WTC11 (cell line): ENCODE results near the gene WWP2. TPM values are rescaled to one million over a fixed set of nuclear protein-coding genes. Genes with fewer than 3 reads are reported as not detected.

Experiments used
- ATAC-seq: fragments of 200-7000 bp; cut with Tn5 transposase; 2 replicates; pipeline ENCODE4 v1.10.0; 2021; ENCODE audit warnings: mild to moderate bottlenecking, moderate library complexity
- CTCF ChIA-PET: fragments of 300-600 bp; sonication (Branson Sonifier 250); formaldehyde crosslinking; loops from one replicate; lab custom pipeline; 2021; ENCODE audit warnings: antibody characterized with exemption; lab: Charles Lee
- POLR2A ChIA-PET: fragments of 350-600 bp; sonication (Branson Sonifier 250); formaldehyde crosslinking; loops from one replicate; lab custom pipeline; 2021; ENCODE audit warnings: antibody characterized with exemption; lab: Charles Lee
- DNase-seq: peaks from one replicate; pipeline ENCODE4 v3.0.0; 2021; ENCODE audit warnings: low spot score
- H3K27ac Mint-ChIP-seq: 2 replicates; pipeline ENCODE4 v1.8.0; 2021; ENCODE audit warnings: mixed read lengths
- H3K27me3 Mint-ChIP-seq: 2 replicates; pipeline ENCODE4 v1.8.0; 2021; ENCODE audit warnings: low read depth, mild to moderate bottlenecking, moderate library complexity, mixed read lengths
- H3K36me3 Mint-ChIP-seq: 2 replicates; pipeline ENCODE4 v1.8.0; 2021; ENCODE audit warnings: mixed read lengths
- H3K4me1 Mint-ChIP-seq: 2 replicates; pipeline ENCODE4 v1.8.0; 2022; ENCODE audit warnings: mixed read lengths
- H3K4me3 Mint-ChIP-seq: 2 replicates; pipeline ENCODE4 v1.8.0; 2021; ENCODE audit warnings: mild to moderate bottlenecking, moderate library complexity, mixed read lengths
- H3K9me3 Mint-ChIP-seq: 2 replicates; pipeline ENCODE4 v1.8.0; 2021; ENCODE audit warnings: mixed read lengths
- ATF1 ChIP-seq: sonication (generic); formaldehyde crosslinking; IDR thresholded peaks from 2 replicates; pipeline ENCODE4 v1.8.1; 2023; ENCODE audit warnings: mild to moderate bottlenecking, moderate library complexity, missing genetic modification reagents
- FOXK1 ChIP-seq: sonication (generic); formaldehyde crosslinking; IDR thresholded peaks from 2 replicates; pipeline ENCODE4 v1.8.0; 2022; ENCODE audit warnings: mild to moderate bottlenecking, moderate library complexity, missing genetic modification reagents
- NFE2L1 ChIP-seq: sonication (generic); formaldehyde crosslinking; IDR thresholded peaks from 2 replicates; pipeline ENCODE4 v1.8.1; 2023; ENCODE audit warnings: missing genetic modification reagents
- NFYB ChIP-seq: sonication (generic); formaldehyde crosslinking; conservative IDR thresholded peaks from 2 replicates; pipeline ENCODE4 v1.8.0; 2022; ENCODE audit warnings: low read depth, missing genetic modification reagents
- NR1H2 ChIP-seq: sonication (generic); formaldehyde crosslinking; IDR thresholded peaks from 2 replicates; pipeline ENCODE4 v1.9.0; 2021; ENCODE audit warnings: mild to moderate bottlenecking, moderate library complexity, missing genetic modification reagents
- SP1 ChIP-seq: sonication (generic); formaldehyde crosslinking; conservative IDR thresholded peaks from 2 replicates; pipeline ENCODE4 v1.8.1; 2022; ENCODE audit warnings: missing genetic modification reagents
- TEAD1 ChIP-seq: sonication (generic); formaldehyde crosslinking; IDR thresholded peaks from 2 replicates; pipeline ENCODE4 v1.8.0; 2022; ENCODE audit warnings: mild to moderate bottlenecking, missing genetic modification reagents
- ZNF232 ChIP-seq: sonication (generic); formaldehyde crosslinking; IDR thresholded peaks from 2 replicates; pipeline ENCODE4 v1.8.0; 2022; ENCODE audit warnings: mild to moderate bottlenecking, missing genetic modification reagents
- total RNA-seq: library from RNA; stranded (reverse); gene quantifications from 3 replicates; pipeline ENCODE4 v1.2.3, GENCODE V29; 2021
- TF ChIP-seq, protein P1 (sequence below): sonication (generic); formaldehyde crosslinking; IDR thresholded peaks from 2 replicates; pipeline ENCODE4 v1.8.1; 2022; ENCODE audit warnings: missing genetic modification reagents, borderline replicate concordance
- TF ChIP-seq, protein P2 (sequence below): fragments of 250-450 bp; sonication (Bioruptor Pico); IDR thresholded peaks from 2 replicates; pipeline ENCODE4 v1.9.0; 2021; ENCODE audit warnings: mild to moderate bottlenecking
- TF ChIP-seq, protein P3 (sequence below): fragments of 250-450 bp; sonication (Bioruptor Pico); IDR thresholded peaks from 2 replicates; pipeline ENCODE4 v1.9.0; 2021; ENCODE audit warnings: mild to moderate bottlenecking
- TF ChIP-seq, protein P4 (sequence below): fragments of 250-450 bp; sonication (Bioruptor Pico); IDR thresholded peaks from 2 replicates; pipeline ENCODE4 v1.8.0; 2021; ENCODE audit warnings: mild to moderate bottlenecking
- TF ChIP-seq, protein P5 (sequence below): sonication (generic); formaldehyde crosslinking; IDR thresholded peaks from 2 replicates; pipeline ENCODE4 v1.8.0; 2022; ENCODE audit warnings: missing genetic modification reagents
- TF ChIP-seq, protein P6 (sequence below): sonication (generic); formaldehyde crosslinking; IDR thresholded peaks from 2 replicates; pipeline ENCODE4 v1.8.1; 2023; ENCODE audit warnings: mild to moderate bottlenecking, missing genetic modification reagents
- TF ChIP-seq, protein P7 (sequence below): fragments of 200-600 bp; IDR thresholded peaks from 2 replicates; pipeline ENCODE4 v1.8.0; 2022; ENCODE audit warnings: antibody characterized with exemption
- TF ChIP-seq, protein P8 (sequence below): sonication (generic); formaldehyde crosslinking; IDR thresholded peaks from 2 replicates; pipeline ENCODE4 v1.8.0; 2023; ENCODE audit warnings: missing genetic modification reagents
- TF ChIP-seq, protein P9 (sequence below): sonication (generic); formaldehyde crosslinking; conservative IDR thresholded peaks from 2 replicates; pipeline ENCODE4 v1.8.1; 2022; ENCODE audit warnings: mild to moderate bottlenecking, missing genetic modification reagents

WWP2 gene
- total RNA-seq, 1 experiment from 2014 or later: 39.1 TPM

DNA sequence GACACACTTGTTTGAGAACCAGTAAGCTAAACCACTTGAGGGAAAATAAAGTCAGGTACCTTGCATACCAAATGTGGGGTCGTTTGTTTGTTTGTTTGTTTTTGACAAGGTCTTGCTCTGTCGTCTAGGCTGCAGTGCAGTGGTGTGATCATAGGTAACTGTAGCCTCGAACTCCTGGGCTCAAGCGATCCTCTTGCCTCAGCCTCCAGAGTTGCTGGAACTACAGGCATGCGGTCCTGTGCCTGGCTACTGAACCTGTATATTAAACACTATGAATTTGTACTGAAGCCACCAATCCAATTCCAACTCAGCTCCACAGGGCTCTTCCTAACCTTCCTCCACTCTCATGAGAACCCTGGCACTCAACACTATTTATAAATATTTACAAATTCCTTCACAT is 51.9 kb downstream of the WWP2 start (continued):
- TF ChIP-seq, protein P1, sequence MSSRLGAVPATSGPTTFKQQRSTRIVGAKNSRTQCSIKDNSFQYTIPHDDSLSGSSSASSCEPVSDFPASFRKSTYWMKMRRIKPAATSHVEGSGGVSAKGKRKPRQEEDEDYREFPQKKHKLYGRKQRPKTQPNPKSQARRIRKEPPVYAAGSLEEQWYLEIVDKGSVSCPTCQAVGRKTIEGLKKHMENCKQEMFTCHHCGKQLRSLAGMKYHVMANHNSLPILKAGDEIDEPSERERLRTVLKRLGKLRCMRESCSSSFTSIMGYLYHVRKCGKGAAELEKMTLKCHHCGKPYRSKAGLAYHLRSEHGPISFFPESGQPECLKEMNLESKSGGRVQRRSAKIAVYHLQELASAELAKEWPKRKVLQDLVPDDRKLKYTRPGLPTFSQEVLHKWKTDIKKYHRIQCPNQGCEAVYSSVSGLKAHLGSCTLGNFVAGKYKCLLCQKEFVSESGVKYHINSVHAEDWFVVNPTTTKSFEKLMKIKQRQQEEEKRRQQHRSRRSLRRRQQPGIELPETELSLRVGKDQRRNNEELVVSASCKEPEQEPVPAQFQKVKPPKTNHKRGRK (CRISPR knock-in tag): no peak
- TF ChIP-seq, protein P2, sequence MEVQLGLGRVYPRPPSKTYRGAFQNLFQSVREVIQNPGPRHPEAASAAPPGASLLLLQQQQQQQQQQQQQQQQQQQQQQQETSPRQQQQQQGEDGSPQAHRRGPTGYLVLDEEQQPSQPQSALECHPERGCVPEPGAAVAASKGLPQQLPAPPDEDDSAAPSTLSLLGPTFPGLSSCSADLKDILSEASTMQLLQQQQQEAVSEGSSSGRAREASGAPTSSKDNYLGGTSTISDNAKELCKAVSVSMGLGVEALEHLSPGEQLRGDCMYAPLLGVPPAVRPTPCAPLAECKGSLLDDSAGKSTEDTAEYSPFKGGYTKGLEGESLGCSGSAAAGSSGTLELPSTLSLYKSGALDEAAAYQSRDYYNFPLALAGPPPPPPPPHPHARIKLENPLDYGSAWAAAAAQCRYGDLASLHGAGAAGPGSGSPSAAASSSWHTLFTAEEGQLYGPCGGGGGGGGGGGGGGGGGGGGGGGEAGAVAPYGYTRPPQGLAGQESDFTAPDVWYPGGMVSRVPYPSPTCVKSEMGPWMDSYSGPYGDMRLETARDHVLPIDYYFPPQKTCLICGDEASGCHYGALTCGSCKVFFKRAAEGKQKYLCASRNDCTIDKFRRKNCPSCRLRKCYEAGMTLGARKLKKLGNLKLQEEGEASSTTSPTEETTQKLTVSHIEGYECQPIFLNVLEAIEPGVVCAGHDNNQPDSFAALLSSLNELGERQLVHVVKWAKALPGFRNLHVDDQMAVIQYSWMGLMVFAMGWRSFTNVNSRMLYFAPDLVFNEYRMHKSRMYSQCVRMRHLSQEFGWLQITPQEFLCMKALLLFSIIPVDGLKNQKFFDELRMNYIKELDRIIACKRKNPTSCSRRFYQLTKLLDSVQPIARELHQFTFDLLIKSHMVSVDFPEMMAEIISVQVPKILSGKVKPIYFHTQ (CRISPR knock-in tag): no peak
- TF ChIP-seq NFE2L1 (CRISPR knock-in tag) (no peak), ZNF232 (CRISPR knock-in tag) (no peak), FOXK1 (no peak), NR1H2 (no peak), ATF1 (CRISPR knock-in tag) (no peak), SP1 (no peak)
- TF ChIP-seq, protein P3, sequence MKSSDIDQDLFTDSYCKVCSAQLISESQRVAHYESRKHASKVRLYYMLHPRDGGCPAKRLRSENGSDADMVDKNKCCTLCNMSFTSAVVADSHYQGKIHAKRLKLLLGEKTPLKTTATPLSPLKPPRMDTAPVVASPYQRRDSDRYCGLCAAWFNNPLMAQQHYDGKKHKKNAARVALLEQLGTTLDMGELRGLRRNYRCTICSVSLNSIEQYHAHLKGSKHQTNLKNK (CRISPR knock-in tag): no peak
- TF ChIP-seq, protein P4, sequence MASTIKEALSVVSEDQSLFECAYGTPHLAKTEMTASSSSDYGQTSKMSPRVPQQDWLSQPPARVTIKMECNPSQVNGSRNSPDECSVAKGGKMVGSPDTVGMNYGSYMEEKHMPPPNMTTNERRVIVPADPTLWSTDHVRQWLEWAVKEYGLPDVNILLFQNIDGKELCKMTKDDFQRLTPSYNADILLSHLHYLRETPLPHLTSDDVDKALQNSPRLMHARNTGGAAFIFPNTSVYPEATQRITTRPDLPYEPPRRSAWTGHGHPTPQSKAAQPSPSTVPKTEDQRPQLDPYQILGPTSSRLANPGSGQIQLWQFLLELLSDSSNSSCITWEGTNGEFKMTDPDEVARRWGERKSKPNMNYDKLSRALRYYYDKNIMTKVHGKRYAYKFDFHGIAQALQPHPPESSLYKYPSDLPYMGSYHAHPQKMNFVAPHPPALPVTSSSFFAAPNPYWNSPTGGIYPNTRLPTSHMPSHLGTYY (CRISPR knock-in tag): no peak
- TF ChIP-seq, protein P5, sequence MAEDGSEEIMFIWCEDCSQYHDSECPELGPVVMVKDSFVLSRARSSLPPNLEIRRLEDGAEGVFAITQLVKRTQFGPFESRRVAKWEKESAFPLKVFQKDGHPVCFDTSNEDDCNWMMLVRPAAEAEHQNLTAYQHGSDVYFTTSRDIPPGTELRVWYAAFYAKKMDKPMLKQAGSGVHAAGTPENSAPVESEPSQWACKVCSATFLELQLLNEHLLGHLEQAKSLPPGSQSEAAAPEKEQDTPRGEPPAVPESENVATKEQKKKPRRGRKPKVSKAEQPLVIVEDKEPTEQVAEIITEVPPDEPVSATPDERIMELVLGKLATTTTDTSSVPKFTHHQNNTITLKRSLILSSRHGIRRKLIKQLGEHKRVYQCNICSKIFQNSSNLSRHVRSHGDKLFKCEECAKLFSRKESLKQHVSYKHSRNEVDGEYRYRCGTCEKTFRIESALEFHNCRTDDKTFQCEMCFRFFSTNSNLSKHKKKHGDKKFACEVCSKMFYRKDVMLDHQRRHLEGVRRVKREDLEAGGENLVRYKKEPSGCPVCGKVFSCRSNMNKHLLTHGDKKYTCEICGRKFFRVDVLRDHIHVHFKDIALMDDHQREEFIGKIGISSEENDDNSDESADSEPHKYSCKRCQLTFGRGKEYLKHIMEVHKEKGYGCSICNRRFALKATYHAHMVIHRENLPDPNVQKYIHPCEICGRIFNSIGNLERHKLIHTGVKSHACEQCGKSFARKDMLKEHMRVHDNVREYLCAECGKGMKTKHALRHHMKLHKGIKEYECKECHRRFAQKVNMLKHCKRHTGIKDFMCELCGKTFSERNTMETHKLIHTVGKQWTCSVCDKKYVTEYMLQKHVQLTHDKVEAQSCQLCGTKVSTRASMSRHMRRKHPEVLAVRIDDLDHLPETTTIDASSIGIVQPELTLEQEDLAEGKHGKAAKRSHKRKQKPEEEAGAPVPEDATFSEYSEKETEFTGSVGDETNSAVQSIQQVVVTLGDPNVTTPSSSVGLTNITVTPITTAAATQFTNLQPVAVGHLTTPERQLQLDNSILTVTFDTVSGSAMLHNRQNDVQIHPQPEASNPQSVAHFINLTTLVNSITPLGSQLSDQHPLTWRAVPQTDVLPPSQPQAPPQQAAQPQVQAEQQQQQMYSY (CRISPR knock-in tag): no peak

DNA sequence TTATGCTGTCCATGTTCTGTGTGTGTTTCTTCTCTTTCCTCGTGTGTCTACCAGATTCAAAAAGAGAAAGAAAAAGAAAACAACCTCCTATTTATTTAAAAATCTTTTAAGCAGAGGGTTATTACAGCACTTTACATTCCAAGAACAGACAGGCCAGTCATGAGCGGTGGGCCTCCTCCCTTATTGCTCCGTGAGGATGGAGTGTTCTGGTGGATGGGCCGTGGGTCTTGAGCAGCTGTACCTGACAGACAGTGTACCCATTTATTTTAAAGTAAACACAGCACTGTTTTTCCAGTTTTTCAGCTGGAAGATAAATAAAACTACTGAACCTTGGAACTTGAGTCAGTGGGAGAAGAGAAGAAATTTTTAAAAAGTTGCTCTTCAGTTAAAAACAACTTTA is 52.4 kb downstream of the WWP2 start:
- H3K36me3 Mint-ChIP-seq: peaks cover 20% of the 10 kb centered on the region
- ATAC-seq: no peak
- peaks cover 11% of the 10 kb centered on the region for H3K4me1 Mint-ChIP-seq
- peaks cover 8% of the 10 kb centered on the region; the same call in 1 of the 2 replicates for H3K9me3 Mint-ChIP-seq
- ChIA-PET CTCF (interaction anchor here (1.5 kb wide), 1 partner anchor 17 kb away, joined by 3 read pairs; no protein-coding TSS in a partner anchor), POLR2A (no interaction called here)
- H3K27ac Mint-ChIP-seq: no peak overlapping the region
- no peak overlapping the region for H3K4me3 Mint-ChIP-seq
- DNase-seq: no peak
- no peaks in the 10 kb centered on the region for H3K27me3 Mint-ChIP-seq
- TF ChIP-seq, protein P6, sequence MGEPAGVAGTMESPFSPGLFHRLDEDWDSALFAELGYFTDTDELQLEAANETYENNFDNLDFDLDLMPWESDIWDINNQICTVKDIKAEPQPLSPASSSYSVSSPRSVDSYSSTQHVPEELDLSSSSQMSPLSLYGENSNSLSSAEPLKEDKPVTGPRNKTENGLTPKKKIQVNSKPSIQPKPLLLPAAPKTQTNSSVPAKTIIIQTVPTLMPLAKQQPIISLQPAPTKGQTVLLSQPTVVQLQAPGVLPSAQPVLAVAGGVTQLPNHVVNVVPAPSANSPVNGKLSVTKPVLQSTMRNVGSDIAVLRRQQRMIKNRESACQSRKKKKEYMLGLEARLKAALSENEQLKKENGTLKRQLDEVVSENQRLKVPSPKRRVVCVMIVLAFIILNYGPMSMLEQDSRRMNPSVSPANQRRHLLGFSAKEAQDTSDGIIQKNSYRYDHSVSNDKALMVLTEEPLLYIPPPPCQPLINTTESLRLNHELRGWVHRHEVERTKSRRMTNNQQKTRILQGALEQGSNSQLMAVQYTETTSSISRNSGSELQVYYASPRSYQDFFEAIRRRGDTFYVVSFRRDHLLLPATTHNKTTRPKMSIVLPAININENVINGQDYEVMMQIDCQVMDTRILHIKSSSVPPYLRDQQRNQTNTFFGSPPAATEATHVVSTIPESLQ (CRISPR knock-in tag): no peak
- TF ChIP-seq TEAD1 (CRISPR knock-in tag): no peak
- TF ChIP-seq, protein P2 (CRISPR knock-in tag): no peak
- TF ChIP-seq, protein P7, sequence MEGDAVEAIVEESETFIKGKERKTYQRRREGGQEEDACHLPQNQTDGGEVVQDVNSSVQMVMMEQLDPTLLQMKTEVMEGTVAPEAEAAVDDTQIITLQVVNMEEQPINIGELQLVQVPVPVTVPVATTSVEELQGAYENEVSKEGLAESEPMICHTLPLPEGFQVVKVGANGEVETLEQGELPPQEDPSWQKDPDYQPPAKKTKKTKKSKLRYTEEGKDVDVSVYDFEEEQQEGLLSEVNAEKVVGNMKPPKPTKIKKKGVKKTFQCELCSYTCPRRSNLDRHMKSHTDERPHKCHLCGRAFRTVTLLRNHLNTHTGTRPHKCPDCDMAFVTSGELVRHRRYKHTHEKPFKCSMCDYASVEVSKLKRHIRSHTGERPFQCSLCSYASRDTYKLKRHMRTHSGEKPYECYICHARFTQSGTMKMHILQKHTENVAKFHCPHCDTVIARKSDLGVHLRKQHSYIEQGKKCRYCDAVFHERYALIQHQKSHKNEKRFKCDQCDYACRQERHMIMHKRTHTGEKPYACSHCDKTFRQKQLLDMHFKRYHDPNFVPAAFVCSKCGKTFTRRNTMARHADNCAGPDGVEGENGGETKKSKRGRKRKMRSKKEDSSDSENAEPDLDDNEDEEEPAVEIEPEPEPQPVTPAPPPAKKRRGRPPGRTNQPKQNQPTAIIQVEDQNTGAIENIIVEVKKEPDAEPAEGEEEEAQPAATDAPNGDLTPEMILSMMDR: no peak
- TF ChIP-seq, protein P3 (CRISPR knock-in tag): no peak
- TF ChIP-seq, protein P8, sequence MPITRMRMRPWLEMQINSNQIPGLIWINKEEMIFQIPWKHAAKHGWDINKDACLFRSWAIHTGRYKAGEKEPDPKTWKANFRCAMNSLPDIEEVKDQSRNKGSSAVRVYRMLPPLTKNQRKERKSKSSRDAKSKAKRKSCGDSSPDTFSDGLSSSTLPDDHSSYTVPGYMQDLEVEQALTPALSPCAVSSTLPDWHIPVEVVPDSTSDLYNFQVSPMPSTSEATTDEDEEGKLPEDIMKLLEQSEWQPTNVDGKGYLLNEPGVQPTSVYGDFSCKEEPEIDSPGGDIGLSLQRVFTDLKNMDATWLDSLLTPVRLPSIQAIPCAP: no peak
- TF ChIP-seq NFYB: no peak
- TF ChIP-seq, protein P9, sequence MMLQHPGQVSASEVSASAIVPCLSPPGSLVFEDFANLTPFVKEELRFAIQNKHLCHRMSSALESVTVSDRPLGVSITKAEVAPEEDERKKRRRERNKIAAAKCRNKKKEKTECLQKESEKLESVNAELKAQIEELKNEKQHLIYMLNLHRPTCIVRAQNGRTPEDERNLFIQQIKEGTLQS (CRISPR knock-in tag): no peak
